Stimulated activated naive CD8-positive, alpha-beta T cell treated with anti-CD3 and anti-CD28 coated beads, Interleukin-15, Interleukin-2, amounts not matched to agents 100 U/mL and 50 U/mL, for 24 hours (primary cell): Measurements from ENCODE around the gene MAD1L1.

Experiments
- ATAC-seq: fragments of 150-1000 bp; cut with Tn5 transposase; one replicate; pipeline ENCODE4 v1.10.0; 2021
- DNase-seq: peaks from one replicate; pipeline ENCODE4 v3.0.0; 2021

The MAD1L1 gene

DNA sequence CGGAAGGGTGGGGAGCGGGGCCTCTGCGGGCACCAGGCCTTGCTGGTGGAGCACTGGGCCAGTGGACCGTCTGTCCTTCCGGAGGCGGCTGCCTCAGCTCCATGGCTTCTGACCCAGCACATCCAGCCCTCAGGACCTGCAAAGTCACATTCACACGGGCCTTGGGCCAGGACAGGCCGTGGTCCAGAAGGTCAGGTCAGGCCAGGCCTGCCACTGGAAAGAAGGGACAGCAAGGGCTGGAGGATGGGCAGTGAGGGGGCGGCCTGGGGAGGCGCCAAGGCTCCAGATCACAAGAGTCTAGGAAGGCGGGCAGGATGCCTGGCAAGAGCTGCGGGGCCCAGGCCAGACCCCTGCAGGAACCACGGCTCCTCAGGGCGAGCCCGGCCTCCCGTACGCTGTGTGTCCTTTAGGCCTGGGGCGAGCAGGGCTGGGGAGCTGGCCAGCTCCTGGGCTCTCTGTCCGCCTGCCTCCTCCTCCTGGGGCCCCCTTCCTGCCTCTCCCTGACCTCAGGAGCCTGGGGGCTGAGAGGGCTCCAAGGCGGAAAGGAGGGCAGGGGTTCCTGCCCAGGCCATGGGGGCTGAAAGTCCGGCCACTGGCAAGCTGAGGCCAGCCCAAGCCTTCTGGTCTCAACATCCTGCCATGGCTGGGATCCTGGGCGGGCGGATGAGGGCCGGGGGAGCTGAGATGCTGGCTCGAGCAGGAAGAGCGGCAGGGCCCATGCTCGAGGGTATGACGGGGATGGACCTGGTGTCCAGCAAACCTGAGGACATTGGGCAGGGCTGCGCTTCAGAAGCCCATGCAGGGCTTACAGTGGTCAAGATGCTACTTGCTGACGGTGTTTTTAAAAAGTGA, 336.9 kb downstream of the MAD1L1 start:
- ATAC-seq, result no peak
- no peak for DNase-seq

DNA sequence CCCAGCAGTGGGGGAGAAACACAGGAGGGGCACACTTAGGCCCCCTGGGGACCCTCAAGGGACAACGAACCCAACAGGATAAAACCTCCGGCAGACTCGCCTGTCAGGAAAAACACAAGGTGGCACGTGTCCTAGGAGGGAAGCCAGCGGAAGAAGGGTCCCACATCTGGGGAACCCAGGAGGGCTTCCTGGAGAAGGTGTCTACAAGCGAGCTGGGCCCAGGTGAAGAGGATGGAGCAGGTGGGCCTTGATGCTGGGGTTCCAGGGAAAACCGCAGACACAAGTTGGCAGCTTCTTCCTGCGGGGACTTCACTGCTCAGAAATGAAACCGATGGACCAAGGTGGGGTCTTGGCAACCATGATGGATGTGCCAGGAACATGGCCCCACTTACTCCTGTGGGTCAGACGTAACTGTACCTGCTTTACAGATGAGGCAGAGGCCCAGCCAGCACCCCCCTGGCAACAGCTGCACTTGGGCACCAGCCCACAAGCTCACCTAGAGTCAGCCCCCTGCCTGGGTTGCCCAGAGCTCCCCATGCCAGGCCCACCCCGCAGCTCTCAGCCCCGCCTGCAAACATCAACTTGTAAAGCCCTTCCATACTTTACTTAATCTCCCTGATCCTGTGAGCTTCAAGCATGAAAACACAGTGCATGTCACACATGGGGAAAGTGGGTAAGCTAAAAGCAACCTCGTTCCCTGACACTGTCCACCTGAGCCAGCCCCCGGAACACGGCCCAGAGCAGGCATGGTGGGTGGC, 337.7 kb downstream of the MAD1L1 start:
- DNase-seq (no peak), ATAC-seq (no peak)

- no peak for DNase-seq
- ATAC-seq, result no peak
These were observed 338.3 kb downstream of the MAD1L1 start for GRCh38 chr7:1894313-1894900.

DNA sequence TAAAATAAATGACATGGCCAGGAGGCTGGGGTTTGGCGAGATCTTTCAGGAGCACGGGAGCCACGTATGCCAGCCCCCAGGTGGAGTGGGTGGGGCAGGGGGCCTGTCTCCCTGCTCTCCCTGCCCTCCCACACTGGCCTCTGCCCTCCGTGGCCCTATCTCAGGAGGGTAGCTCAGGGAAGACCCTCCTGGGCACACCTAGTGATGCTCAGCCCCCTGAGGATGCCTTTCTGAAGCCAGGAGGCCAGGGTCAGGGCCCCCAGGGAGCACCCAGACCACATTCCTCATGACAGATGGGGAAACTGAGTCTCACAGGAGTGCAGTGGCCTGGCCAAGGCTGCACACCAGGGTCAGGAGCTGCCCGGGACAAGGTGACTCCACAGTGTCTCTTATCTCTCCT, 339.3 kb downstream of the MAD1L1 start:
- ATAC-seq (no peak), DNase-seq (no peak)

DNA sequence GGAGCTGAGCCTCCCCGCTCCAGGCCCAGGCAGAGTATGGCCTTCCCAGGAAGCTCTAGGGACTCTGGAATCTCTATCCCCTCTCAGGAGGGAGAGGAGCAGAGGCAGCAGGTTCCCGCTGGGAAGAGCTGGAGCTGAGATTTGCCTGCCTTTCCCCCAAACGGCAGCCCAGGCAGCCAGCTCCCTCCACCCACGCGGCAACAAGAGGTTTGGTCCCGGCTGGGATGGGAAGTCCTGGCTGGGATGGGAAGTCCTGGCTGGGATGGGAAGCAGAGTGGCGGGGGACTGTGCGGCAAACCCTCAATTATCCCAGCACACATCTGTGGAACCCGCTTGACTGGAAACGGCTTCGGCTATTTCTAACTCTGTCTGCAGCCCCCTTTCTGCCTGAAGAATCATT, 339.7 kb downstream of the MAD1L1 start:
- ATAC-seq, result no peak
- no peak for DNase-seq

GRCh38 chr7:1892011-1892965, 340.5 kb downstream of the MAD1L1 start:
- DNase-seq (no peak), ATAC-seq (no peak)

- ATAC-seq, result no peak
- DNase-seq, result no peak
These were observed 342.2 kb downstream of the MAD1L1 start for GRCh38 chr7:1890289-1891235.

DNA sequence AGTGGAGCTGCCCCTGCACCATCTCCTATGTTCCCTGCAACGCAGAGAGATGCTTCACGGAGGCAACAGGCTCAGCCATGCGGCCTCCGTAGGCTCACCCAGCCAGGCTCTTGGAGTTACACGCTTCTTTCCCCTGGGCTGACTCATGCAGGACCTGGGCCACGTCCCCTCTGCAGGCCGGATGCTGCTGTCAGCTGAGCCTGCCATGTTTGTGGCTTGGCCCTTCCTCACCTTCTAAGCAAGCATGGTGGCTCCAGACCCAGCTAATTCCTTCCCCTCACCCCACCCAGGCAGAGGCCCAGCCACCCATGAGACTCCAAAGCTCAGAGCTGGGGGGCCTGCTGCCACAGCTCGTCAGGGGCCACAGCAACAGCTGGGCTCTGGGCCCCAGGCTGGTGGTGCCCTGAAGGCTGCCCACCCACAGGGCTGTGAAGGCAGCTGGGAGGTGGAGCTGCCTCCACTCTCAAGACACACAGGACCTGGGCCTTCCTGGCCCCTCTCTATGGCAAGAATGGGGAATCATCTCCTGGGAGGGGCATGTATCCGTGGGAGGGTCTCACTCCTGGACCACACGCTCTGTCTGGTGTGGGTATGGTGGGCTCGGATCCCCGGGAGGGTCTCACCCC, 343.1 kb downstream of the MAD1L1 start:
- DNase-seq (no peak), ATAC-seq (peak; percentile 31)

- no peak for ATAC-seq
- DNase-seq, result no peak
These were observed 343.7 kb downstream of the MAD1L1 start for GRCh38 chr7:1889091-1889490.

- ATAC-seq (no peak), DNase-seq (no peak)
These were observed 344.3 kb downstream of the MAD1L1 start for GRCh38 chr7:1888425-1888824.

DNA sequence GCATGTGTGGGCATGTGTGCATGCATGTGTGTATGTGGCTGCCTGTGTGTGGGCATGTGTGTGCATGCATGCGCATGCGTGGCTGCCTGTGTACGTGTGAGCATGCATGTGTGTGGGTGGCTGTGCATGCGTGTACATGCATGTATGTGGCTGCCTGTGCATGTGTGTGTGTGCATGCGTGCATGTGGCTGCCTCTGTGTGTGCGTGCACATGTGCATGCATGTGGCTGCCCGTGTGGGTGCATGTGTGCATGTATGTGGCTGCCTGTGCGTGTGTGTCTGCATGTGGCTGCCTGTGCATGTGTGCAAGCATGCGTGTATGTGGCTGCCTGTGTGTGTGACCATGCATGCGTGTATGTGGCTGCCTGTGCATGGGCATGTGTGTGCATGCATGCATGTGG, 345.5 kb downstream of the MAD1L1 start:
- ATAC-seq, result no peak

DNA sequence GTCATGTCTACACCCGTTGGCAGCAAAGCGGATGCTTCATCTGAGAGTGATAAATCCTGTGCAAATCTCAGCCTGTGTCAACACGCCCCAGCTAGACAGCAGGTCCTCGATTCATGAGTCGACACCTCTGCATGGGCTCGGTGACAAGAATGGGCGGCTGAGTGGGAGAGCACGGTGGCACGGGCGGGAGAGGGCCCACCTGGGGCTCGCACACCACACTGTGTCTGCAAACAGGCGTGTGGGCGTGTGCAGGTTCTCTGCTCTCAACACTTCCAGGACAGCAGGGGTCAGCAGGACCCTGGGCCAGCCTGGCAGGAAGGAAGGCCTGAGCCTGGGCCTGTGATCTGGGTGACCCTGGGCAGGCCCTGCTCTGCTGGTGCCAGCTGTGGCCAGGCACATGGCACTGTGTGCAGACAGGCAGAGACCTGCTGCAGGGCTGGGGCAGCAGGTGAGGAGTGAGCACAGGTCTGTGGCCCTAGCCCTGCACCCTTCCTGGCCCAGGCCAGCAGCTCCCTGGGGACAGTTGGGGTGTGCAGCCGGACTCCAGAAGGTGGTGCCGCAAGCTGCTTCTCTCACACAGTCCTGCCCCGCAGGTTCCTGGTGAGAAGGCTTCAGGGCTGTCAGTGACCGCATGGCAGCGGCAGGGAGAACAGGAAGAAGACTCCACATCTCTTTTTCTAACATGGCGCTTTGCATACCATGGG, 346.2 kb downstream of the MAD1L1 start:
- ATAC-seq (no peak), DNase-seq (no peak)

More for the DNA sequence above, 345.5 kb downstream of the MAD1L1 start:
- no peak for DNase-seq

DNA sequence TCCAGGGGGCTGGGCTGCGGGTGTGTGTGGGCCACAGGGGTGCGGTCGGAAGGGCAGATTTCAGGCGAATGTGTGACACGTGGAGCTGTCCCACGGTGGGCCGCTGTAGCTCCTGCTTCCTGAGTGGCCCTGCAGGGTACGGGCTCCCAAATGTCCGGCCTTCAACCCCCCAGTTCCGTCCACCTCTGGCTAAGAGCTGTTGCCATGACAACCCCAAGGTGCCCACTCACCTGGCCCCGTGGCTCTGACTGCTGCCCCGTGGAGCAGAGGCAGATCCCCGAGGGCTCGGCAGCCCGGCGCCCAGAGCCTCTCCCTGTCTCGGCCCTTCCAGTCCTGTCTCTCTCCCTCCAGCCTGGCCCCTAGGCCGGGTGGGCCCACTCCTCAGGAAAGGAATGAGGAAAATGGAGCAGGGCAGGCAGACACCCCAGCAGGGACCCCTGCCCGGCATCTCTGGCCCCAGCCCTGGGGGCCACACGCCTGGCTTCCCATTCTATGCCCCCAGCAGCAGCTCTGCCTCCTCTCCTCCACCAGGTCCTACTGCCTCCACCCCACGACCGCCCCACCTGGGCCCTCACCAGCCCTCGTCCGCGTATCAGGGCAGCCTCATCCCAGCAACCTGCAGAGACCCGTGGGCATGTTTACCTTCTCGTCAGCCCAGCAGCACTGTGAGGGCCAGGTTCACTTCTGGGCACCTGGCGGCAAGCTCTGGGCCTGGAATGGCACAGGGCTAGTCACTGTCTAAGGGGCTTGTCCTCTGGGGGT, 347.1 kb downstream of the MAD1L1 start:
- DNase-seq (no peak), ATAC-seq (no peak)

- DNase-seq (no peak), ATAC-seq (no peak)
These were observed 348.0 kb downstream of the MAD1L1 start for GRCh38 chr7:1884583-1885350.

DNA sequence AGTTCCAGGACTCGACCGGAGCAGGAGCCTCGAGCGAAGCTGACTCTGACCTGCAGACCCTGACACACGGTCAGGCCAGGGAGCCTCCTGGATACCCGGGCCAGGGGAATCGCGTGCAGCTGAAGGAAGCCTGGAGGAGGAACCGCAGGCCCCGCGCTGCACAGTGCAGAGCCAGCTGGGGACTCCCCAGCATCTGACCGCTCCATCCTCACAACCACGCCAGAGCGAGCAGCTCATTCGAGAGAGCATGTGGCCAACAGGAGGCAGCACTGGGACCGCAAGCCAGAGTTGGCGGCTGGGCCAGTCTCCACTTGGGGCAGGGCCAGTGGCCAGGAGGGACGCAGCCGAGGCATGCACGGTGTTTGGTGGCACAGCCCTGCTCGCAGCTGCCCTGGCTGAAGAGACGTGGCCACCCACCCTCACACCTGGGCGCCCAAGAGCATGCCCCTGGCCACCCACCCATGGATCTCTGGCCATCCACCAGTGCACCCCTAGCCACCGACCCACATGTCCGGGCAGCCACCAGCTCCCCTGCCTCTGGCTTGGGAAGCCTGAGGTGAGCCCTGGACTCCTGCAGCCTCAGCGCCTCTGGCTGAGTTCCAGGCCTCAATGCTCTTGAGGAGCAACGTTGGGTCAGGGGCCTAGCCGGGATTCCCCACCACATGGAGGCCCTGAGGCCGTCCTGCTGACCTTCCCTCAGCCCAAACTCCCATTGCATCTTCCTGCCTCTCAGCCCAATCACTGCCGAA, 348.7 kb downstream of the MAD1L1 start:
- ATAC-seq, result no peak
- no peak for DNase-seq

GRCh38 chr7:1883031-1883761, 349.5 kb downstream of the MAD1L1 start:
- no peak for ATAC-seq

GRCh38 chr7:1882451-1882850, 350.3 kb downstream of the MAD1L1 start:
- no peak for DNase-seq
- ATAC-seq, result no peak

More at GRCh38 chr7:1883031-1883761, 349.5 kb downstream of the MAD1L1 start:
- no peak for DNase-seq
